HCT116 (cell line): ENCODE results near the gene KRTAP5-5. TPM values are rescaled to one million over a fixed set of nuclear protein-coding genes. Genes with fewer than 3 reads are reported as not detected.

Experiments
- ATAC-seq: fragments of 200-7000 bp; cut with Tn5 transposase; 2 replicates; pipeline ENCODE4 v1.9.1; 2020; ENCODE audit warnings: mild to moderate bottlenecking, moderate library complexity
- BruUV-seq: library from RNA; stranded (reverse); fragments of 400-500 nt; replicated peaks from 2 replicates; lab custom pipeline; 2021; lab: Mats Ljungman, UMichigan
- CTCF ChIA-PET: fragments of 300-600 bp; sonication (Branson Sonifier 250); formaldehyde crosslinking; loops from one replicate; lab custom pipeline; 2021; ENCODE audit warnings: antibody characterized with exemption; lab: Charles Lee
- POLR2A ChIA-PET: fragments of 300-600, 350-600 bp; sonication (Branson Sonifier 250); formaldehyde crosslinking; loops from one replicate; lab custom pipeline; 2021; ENCODE audit warnings: antibody characterized with exemption; lab: Charles Lee
- RAD21 ChIA-PET, 2 experiments: fragments of 300-600 bp; sonication (Branson Sonifier 250); formaldehyde crosslinking; loops; one replicate each; lab custom pipeline; 2023; ENCODE audit warnings: low total read pairs in 2 of 2; ENCODE audit not compliant: uncharacterized antibody in 2 of 2, unreplicated experiment in 2 of 2, low non-redundant PET in 1 of 2; lab: Charles Lee
- DNase-seq: peaks from one replicate; pipeline ENCODE4 v3.0.0-alpha.2; 2010; ENCODE audit warnings: low read depth, low spot score
- H2AFZ ChIP-seq: fragments of 200-600 bp; shearing (Covaris generic), sonication (generic); 2 replicates; pipeline ENCODE4 v1.6.1; 2017; ENCODE audit warnings: low read depth, mixed run types, mixed read lengths, antibody characterized with exemption, low read length; ENCODE audit not compliant: poor library complexity, severe bottlenecking
- H3K27ac ChIP-seq: 2 replicates; pipeline ENCODE4 v1.5.1; 2012; ENCODE audit warnings: low read depth, low read length
- H3K27me3 ChIP-seq: fragments of 200-600 bp; sonication (generic); 2 replicates; pipeline ENCODE4 v1.6.1; 2016; ENCODE audit warnings: mixed run types, low read length, mixed read lengths; ENCODE audit not compliant: insufficient read depth
- H3K36me3 ChIP-seq, 2 experiments: fragments of 200-500 bp in 1 of 2; fragments of 200-600 bp in 1 of 2; sonication (Bioruptor generic) in 1 of 2; sonication (generic) in 1 of 2; 2 replicates each; pipeline versions ENCODE4 v1.5.1 to v1.6.1; 2014 to 2016; ENCODE audit warnings: low read length in 2 of 2, inconsistent platforms in 1 of 2, mixed read lengths in 1 of 2, mixed run types in 1 of 2; ENCODE audit not compliant: insufficient read depth in 2 of 2, control insufficient read depth in 1 of 2
- H3K4me1 ChIP-seq, 2 experiments: fragments of 200-600 bp in 1 of 2; sonication (generic) in 1 of 2; 2 replicates each; pipeline versions ENCODE4 v1.5.1 to v1.6.1; 2012 to 2017; ENCODE audit warnings: low read length in 2 of 2, inconsistent platforms in 1 of 2, mild to moderate bottlenecking in 1 of 2, mixed read lengths in 1 of 2, mixed run types in 1 of 2, moderate library complexity in 1 of 2; ENCODE audit not compliant: insufficient read depth in 2 of 2, control insufficient read depth in 1 of 2
- H3K4me2 ChIP-seq: fragments of 200-600 bp; sonication (generic); 2 replicates; pipeline ENCODE4 v1.6.1; 2017; ENCODE audit warnings: mixed run types, low read length, mixed read lengths
- H3K4me3 ChIP-seq, 2 experiments: fragments of 200-600 bp in 1 of 2; sonication (generic) in 1 of 2; replicated peaks in 1 of 2; 2 replicates each; pipeline ENCODE4 v1.5.1; 2011 to 2016; ENCODE audit warnings: low read length in 2 of 2, control low read depth in 1 of 2, low read depth in 1 of 2, mild to moderate bottlenecking in 1 of 2, mixed read lengths in 1 of 2, mixed run types in 1 of 2
- H3K79me2 ChIP-seq: fragments of 200-600 bp; sonication (generic); 2 replicates; pipeline ENCODE4 v1.6.1; 2017; ENCODE audit warnings: mild to moderate bottlenecking, mixed run types, low read length, moderate library complexity, mixed read lengths; ENCODE audit not compliant: insufficient read depth
- H3K9ac ChIP-seq: fragments of 200-600 bp; sonication (generic); 2 replicates; pipeline ENCODE4 v1.6.1; 2016; ENCODE audit warnings: low read length, mixed read lengths
- H3K9me2 ChIP-seq: fragments of 200-600 bp; sonication (generic), shearing (Covaris generic); 2 replicates; pipeline ENCODE4 v1.6.1; 2017; ENCODE audit warnings: mixed run types, mild to moderate bottlenecking, moderate library complexity; ENCODE audit not compliant: insufficient read depth
- H3K9me3 ChIP-seq, 2 experiments: fragments of 200-500 bp in 1 of 2; fragments of 200-600 bp in 1 of 2; sonication (Bioruptor generic) in 1 of 2; sonication (generic) in 1 of 2; 2 replicates each; pipeline ENCODE4 v1.6.1; 2014 to 2017; ENCODE audit warnings: low read length in 2 of 2, mixed read lengths in 2 of 2, inconsistent platforms in 1 of 2, low read depth in 1 of 2, mild to moderate bottlenecking in 1 of 2, mixed run types in 1 of 2, moderate library complexity in 1 of 2; ENCODE audit not compliant: control insufficient read depth in 1 of 2, insufficient read depth in 1 of 2
- H4K20me1 ChIP-seq: fragments of 200-600 bp; sonication (generic), shearing (Covaris generic); 2 replicates; pipeline ENCODE4 v1.6.1; 2017; ENCODE audit warnings: mixed run types, mild to moderate bottlenecking, moderate library complexity; ENCODE audit not compliant: insufficient read depth
- EZH2phosphoT487 ChIP-seq: fragments of 200-600 bp; IDR thresholded peaks from 2 replicates; pipeline ENCODE4 v1.6.1; 2018; ENCODE audit warnings: antibody characterized with exemption, borderline replicate concordance
- FOSL1 ChIP-seq: IDR thresholded peaks from 2 replicates; pipeline ENCODE4 v1.6.1; 2012; ENCODE audit warnings: low read depth
- SP1 ChIP-seq: IDR thresholded peaks from 2 replicates; pipeline ENCODE4 v1.6.1; 2012; ENCODE audit warnings: low read depth
- YY1 ChIP-seq: IDR thresholded peaks from 2 replicates; pipeline ENCODE4 v1.6.1; 2011; ENCODE audit warnings: low read length, low read depth, moderate library complexity, mild to moderate bottlenecking; ENCODE audit not compliant: insufficient replicate concordance; ENCODE audit errors: extremely low read depth
- ZFX ChIP-seq: fragments of 450-650 bp; IDR thresholded peaks from 2 replicates; pipeline ENCODE4 v1.6.1; 2017
- ZNF274 ChIP-seq: fragments of 200-500 bp; sonication (Bioruptor generic); IDR thresholded peaks from 2 replicates; pipeline ENCODE4 v1.6.1; 2014; ENCODE audit warnings: mild to moderate bottlenecking, low read depth, low read length, inconsistent platforms
- intact Hi-C: fragments of 100-400 bp; cut with micrococcal nuclease; formaldehyde crosslinking; loops from 2 replicates; pipeline ENCODE4 v1.10.0; 2022
- total RNA-seq: library from RNA; stranded (reverse); gene quantifications from one replicate; pipeline ENCODE4 v1.2.1, GENCODE V29; 2021; ENCODE audit not compliant: unreplicated experiment
- TF ChIP-seq, protein P1 (sequence below): IDR thresholded peaks from 2 replicates; pipeline ENCODE4 v1.6.1; 2011; ENCODE audit warnings: mild to moderate bottlenecking, low read length, moderate library complexity; ENCODE audit not compliant: insufficient replicate concordance; ENCODE audit errors: extremely low read depth

KRTAP5-5 gene
- total RNA-seq, 1 experiment from 2014 or later, result not detected

DNA sequence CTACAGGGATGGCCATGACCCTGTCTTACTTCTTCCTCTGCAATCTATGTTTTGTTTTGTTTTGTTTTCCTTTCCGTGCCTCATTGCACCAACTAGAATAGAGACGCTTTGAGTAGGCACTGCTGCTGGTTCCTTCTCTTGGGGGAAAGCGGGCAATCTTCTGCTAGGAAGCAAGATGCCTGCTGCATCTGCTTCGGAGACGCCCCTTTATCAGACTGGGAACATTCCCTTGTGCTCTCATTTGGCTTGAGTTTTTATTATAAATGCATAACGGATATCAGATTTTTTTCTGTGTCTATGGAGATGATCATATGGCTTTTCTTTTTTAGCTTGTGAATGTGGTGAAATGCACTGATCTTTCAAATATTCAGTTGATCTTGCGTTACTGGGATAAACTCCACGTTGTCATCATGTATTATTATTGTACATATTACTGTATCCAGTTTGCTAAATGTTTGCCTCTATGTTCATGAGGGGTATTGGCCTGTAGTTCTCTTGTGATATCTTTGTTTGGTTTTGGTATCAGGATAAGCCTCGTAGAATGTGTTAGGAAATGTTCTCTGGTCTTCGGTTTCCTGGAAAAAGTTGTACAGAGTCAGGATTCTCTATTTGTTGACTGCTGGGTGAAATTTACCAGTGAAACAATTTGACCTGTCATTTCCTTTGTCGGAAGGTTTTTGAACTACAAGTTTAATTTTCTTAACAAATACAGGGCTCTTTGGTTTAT is 44.0 kb downstream of the KRTAP5-5 start:
- Histone ChIP-seq H3K79me2 (no peaks in the 10 kb centered on the region), H3K27ac (no peak overlapping the region), H3K4me2 (no peak overlapping the region), H3K9me2 (no peaks in the 10 kb centered on the region), H3K9ac (no peak overlapping the region), H3K4me3 (no peak overlapping the region), H4K20me1 (no peaks in the 10 kb centered on the region), H2AFZ (no peak overlapping the region), H3K9me3 (no peaks in the 10 kb centered on the region), H3K4me1 (peaks cover 4 to 5% of the 10 kb centered on the region in 2 experiments; a peak in 3 of 4 replicates), H3K27me3 (peaks cover 48% of the 10 kb centered on the region; the same call in 1 of the 2 replicates), H3K36me3 (no peaks in the 10 kb centered on the region)
- ATAC-seq (no peak), DNase-seq (no peak)
- POLR2A ChIA-PET, result no interaction called here
- CTCF ChIA-PET, result no interaction called here
- TF ChIP-seq ZFX (no peak), EZH2phosphoT487 (no peak), YY1 (no peak), FOSL1 (no peak), ZNF274 (no peak), SP1 (no peak)
- TF ChIP-seq, protein P1, sequence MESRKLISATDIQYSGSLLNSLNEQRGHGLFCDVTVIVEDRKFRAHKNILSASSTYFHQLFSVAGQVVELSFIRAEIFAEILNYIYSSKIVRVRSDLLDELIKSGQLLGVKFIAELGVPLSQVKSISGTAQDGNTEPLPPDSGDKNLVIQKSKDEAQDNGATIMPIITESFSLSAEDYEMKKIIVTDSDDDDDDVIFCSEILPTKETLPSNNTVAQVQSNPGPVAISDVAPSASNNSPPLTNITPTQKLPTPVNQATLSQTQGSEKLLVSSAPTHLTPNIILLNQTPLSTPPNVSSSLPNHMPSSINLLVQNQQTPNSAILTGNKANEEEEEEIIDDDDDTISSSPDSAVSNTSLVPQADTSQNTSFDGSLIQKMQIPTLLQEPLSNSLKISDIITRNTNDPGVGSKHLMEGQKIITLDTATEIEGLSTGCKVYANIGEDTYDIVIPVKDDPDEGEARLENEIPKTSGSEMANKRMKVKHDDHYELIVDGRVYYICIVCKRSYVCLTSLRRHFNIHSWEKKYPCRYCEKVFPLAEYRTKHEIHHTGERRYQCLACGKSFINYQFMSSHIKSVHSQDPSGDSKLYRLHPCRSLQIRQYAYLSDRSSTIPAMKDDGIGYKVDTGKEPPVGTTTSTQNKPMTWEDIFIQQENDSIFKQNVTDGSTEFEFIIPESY, result no peak
- intact Hi-C loops, result no loop called here
- no TSS peak for BruUV-seq
- RAD21 ChIA-PET, result no interaction called here
